Activated CD8-positive, alpha-beta memory T cell treated with anti-CD3 and anti-CD28 coated beads, Interleukin-2, amount 50 U/mL, for 4 hours (primary cell): ENCODE measurements around the gene HDC.

Experiments used
- DNase-seq: peaks from one replicate; pipeline ENCODE4 v3.0.0-alpha.2; 2020

Gene HDC, protein sequence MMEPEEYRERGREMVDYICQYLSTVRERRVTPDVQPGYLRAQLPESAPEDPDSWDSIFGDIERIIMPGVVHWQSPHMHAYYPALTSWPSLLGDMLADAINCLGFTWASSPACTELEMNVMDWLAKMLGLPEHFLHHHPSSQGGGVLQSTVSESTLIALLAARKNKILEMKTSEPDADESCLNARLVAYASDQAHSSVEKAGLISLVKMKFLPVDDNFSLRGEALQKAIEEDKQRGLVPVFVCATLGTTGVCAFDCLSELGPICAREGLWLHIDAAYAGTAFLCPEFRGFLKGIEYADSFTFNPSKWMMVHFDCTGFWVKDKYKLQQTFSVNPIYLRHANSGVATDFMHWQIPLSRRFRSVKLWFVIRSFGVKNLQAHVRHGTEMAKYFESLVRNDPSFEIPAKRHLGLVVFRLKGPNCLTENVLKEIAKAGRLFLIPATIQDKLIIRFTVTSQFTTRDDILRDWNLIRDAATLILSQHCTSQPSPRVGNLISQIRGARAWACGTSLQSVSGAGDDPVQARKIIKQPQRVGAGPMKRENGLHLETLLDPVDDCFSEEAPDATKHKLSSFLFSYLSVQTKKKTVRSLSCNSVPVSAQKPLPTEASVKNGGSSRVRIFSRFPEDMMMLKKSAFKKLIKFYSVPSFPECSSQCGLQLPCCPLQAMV

DNA sequence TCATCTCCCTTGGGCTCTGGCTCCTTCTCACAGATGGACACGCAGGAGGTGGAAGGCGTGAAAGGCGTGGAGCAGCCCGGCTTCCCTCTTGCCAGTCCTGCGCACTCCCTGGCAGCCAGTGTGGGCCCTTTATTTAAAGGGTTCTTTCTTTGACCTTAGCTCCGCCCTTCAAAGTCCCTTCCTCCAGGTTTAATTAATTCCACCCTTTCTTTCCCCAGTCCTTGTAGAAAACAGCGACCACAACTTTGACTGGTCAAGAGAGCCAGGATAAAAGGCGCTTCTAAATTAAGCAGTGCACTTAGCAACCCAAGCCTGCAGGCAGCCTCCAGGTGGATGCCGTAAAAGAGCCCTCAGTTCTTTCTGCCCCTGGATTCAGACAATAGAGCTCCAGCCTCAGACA, at the start of gene HDC:
HDC (minus strand) TSS at position 107 of the 400 bp plus-strand sequence; CDS start at position 4, 103 bp downstream.
- no peak for DNase-seq

DNA sequence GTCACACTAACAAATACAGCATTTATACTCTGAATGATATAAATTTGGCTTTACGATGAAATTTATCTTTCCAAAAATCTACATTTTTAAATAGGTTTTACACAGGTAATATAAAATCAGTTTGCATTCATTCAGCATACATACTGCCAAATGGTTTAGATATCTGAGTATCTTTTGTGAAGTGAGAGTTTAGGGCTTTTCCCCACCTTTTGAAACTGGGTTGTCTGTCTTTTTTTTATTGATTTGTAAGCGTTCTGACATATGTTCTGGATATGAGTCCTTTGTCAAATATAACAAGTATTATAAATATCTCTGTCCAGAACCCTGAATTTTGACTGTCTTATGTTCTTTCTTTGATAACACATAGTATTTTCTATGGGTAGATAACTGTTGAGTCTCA, 47.1 kb upstream of the HDC start:
- DNase-seq, result no peak

DNA sequence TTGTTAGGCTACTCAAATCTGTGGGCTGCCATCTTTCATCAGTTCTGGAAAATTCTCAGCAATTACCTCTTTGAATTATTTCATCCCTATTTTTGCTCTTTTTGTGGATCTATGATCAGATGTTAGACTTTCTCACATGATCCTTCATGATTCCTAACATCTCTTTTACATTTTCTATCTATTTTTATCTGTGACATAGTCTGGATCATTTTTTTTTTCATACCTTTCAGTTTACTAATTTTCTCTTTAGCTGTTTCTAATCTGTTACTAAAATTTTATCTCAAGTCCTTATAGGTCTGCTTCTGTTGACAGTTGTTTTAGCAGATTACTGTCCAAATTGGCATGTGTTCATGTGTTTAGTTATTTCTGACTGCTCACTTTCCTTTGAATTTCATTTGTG, 42.3 kb upstream of the HDC start:
- DNase-seq, result no peak

DNA sequence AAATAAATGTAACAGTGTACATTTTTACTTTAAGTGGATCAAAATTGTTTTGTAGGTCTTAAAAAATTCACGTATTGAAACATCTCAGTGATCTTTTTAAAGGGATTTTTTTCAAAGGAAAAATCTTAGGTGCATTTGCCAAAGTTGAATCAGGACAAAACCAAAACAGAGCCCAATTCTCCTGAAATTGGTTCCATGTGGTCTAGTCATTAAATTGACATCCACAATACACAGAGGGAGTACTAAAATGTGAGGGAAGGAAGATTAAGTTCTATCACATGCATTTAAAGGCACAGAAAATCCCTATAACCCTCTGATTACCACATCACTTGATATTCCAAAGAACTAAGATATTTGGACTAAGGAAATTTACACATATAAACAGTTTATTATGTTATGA, 39.3 kb upstream of the HDC start:
- DNase-seq, result no peak

DNA sequence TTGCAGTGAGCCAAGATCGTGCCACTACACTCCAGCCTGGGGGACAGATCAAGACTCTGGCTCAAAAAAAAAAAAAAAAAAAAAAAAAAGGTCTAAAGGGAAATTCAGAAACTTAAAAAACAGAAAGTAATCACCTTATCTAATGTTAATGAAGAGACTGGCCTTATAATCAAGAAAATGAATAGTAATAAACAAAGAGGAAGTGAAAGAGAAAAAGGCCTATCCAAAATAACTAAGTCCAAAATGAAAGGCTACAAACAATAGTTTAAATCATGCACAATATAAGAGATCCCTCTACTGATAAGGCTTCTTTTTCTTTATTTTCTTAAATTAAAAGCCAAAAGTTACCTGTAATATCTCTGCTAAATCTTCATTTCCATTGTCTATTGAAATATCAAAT, 37.1 kb upstream of the HDC start:
- DNase-seq, result no peak

DNA sequence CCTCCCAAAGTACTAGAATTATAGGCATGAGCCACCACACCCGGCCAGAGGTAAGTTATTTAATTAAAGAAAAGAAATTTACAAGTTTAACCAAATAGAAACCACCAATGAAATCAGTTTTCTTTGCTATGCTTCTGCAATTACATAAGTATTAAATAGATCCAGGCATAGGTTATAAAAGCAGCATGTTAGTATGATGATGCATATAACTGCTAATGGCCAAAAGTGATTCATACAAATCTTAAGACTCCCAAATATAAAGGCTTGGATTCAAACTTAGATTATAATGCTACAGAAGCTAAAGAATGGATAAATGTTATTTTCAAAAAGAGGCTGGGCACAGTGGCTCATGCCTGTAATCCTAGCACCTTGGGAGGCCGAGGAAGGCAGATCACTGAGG, 32.8 kb upstream of the HDC start:
- DNase-seq, result no peak

DNA sequence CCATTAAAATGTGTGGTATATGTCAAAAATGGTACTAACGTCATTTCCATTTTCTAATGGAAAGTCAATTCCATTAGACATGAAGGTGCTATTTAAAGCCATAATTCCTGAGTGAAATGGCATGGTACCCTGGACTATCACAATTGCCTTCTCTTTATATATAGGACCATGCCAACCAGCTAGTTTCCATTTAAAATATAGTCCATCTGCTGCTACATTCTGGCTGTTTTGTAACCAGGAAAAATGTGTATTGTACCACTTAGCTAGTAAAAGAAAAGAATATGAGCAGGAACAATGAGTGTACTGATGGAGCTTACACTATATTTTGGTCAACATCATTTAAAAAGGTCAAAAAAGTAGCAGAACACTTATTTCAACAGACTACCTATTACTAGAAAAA, 30.4 kb upstream of the HDC start:
- DNase-seq, result no peak

DNA sequence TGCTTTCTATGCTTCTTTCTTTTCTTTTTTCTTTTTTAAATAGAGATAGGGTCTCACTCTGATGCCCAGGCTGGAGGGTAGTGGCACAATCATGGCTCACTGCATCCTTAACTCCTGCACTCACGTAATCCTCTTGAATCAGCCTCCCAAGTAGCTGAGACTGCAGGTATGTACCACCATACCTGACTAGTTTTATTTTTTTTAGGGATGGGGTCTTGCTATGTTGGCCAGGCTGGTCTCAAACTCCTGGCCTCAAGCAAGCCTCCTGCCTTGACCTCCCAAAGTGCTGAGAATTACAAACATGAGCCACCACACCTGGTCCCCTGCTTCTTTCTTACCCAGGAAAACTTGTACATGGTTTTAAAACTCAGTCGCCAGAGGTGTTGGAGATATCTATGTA, 24.2 kb upstream of the HDC start:
- no peak for DNase-seq

DNA sequence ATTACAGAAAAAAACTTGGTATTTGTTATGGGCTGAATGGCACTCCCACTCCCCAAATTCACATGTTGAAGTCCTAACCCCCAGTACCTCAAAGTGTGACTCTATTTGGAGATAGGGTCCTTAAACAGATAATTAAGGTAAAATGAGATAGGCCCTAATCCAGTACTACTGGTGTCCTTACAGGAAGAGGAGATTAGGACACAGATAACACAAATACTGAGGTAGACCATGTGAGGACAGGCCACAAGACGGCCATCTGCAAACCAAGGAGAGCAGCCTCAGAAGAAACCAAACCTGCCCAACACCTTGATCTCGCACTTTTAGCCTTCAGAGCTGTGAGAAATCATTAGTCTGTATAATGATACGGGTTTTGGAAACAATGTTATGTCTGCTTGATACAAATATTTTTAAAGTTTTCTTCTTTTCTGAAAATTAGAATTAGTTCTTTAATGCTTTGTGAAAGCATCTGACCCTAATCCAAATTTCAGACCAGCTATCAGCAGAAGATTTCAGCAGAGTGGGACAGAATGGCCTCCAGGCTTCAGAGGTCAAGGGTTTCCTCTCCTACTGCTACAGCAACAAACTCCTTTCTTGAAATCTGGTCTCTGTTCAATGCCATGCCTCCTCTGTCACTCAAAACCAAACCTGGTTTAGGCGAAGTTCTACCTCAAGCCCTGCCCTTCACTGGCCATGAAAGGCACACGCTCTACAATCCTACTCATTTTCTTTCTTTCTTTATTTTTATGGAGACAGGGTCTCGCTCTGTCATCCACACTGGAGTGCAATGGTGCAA, 22.0 kb upstream of the HDC start:
- no peak for DNase-seq

DNA sequence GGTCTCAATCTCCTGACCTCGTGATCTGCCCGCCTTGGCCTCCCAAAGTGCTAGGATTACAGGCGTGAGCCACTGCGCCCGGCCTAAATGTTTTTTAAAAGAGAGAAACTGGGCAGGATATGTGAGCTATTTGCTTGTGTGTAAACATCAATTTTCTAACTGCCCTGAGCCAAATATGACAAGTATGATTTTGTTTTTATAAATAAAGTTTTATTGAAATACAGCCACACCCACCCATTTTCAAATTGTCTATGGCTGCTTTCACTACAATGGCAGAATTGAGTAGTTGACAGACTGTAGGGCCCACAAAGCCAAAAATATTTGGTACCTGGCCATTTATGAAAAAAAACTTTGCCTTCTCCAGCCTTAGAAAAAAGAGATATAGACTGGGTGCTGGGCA, 15.9 kb upstream of the HDC start:
- DNase-seq, result no peak

DNA sequence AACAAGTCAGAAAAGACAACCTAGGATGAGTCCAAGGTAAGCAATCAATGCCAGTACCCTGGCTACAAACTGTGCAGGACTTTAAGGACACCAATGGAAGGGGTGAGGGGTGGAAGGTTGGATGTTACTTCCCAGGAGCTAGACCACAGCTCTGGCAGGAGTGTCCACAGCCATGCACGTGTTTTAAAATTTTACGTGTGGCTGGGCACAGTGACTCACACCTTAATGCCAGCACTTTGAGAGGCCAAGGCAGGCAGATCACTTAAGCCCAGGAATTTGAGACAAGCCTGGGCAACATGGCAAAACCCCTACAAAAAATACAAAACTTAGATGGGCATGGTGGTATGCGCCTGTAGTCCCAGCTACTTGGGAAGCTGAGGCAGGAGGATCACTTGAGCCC, 14.7 kb upstream of the HDC start:
- DNase-seq, result no peak

DNA sequence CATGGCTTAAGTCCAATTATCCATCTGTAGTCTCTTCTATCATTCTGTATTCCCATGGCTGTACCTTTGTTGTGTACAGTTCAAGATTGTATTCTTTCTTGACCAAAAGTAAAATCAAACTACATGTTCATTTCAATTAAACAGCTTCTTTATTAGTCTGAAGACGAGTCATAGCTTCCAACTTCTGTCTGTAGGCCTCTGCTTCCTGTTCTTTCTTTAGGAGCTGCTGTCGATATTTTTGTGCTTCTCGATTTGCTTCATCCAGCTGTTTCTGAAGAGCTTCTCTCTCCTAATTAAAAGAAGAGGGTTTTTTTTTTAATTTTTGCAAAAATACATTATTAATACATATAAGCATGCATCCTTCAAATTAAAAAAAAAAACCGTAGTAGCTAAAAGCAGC, 13.0 kb upstream of the HDC start:
- no peak for DNase-seq

DNA sequence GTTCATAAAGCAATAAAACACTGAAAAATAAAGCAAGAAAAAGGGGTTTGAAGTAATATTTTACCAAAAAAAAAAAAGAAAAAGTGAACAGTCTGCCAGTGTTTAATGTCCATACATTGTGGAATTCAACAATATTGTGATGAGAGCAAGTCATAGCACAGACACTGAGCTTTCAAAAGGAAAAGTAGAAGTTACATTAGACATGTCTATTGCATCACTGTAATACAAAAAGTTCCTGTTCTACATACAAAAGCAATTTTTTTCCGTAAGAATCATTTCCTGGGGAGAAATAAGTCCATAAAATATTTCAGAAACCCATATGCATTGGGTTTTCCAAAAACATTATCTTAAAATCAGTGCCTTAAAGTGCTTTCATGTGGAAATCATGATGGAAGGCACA, 11.8 kb upstream of the HDC start:
- DNase-seq, result no peak

DNA sequence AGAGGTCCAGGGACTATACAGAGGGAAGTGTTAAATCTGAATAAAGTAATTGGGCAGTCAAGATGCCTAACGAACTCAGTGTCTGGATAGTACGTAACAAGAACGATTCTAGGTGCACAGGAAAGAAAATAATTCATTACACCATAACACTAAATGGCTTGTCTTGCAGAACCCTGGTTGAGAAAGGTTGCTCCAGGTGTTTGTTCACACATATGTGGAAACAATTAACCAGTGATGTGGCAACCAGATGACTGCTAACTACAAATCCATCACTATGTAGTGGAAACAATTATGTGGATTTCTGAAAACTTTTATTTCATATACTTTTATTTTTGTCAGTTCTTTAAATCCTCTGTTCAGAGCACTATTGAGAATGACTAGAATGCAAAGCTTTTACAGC, 10.4 kb upstream of the HDC start:
- no peak for DNase-seq

DNA sequence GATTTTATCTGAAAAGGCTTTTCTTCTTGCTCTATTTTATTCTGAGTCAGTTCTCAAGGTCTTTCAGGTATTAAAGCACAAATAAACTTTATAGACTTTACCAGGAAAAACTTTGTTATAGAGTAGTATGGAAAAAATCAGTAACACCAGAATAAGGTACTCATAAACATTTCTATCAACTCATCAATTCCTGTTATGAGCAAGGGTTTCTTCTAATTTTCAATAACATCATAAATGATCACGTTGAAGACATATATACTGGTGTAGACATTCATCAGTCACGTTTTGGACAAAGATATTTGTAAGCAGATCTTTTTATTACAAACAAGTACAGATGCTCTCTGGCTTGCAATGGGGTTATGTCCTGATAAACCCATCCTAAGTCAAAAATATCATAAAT, 9.6 kb upstream of the HDC start:
- DNase-seq, result no peak

DNA sequence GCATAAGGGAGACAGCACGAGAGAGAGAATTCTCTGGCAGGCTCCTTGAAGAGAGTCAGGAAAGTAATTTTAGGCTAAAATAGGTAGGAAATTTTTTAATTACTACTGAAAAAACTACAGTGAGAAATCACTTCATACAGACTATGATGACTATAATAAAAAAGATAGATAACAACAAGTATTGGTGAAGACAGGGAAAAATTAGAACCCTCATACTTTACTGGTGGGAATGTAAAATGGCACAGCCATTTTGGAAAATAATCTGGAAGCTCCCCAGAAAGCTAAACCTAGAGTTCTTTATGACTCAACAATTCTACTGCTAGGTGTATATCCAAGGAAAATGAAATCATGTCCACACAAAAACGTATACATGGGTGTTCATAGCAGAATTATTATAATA, 2.1 kb upstream of the HDC start:
- no peak for DNase-seq

DNA sequence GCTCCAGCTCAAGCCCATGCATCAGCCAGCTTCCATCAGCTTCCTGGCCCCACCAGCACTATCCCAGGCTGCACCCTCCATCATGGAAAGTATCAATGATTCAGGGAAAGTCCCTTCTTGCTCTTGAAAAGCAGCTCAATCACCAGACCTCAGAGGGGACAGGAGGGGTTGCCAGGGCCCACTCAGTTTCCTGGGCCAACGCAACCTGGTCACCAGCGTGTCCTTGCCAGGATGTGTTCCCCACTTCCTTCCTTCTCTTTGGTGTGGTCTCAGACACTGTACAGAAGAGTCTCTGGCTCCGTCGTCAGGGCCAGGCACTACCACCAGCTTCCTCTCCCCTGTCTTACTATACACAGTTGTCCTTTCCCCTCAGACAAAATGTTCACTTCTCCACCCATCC, 3.0 kb downstream of the HDC start:
- peak; percentile 33 for DNase-seq

DNA sequence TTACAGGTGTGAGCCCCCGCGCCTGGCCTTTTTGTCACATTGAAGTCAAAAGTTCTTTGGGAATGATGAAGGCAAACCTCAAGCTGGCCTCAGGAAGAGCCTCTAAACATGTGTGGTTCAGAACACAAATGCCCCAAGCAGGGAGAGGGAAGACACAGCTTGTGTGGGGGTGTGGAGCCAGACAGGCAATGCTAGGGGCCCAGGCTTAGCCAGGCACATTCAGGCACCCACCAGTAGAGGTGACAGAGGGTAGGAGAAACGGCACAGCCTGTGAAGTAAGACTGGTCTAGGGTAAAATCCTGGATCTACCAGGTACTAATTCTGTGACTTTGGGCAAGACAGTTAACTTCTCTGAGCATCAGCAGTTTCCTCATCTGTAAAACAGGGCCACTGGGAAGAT, 3.5 kb downstream of the HDC start:
- no peak for DNase-seq

DNA sequence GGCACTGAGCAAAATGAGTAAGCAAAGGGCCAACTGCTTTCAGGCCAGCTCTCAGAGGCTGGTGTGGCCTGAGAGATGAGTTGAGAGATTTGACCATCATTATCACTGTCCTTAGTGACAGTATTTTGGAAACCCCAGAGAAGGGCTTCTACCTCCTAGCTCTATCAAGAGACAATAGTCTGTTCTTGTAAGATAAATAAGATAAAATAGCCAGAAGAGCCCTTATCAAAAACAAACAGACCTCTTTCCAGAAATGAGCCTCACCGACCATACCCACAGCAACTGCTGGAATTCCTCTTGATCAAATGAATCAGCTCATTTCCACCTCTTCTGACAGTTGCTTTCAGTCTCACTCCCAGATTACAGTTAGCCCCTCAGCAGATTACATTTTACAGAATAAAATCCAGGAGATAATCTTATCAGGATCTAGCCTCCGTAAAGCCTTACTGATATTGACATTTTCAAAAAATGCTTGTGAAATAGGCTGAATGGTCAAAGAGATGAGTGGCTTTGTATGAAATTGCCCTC, 4.5 kb downstream of the HDC start:
- DNase-seq, result no peak

DNA sequence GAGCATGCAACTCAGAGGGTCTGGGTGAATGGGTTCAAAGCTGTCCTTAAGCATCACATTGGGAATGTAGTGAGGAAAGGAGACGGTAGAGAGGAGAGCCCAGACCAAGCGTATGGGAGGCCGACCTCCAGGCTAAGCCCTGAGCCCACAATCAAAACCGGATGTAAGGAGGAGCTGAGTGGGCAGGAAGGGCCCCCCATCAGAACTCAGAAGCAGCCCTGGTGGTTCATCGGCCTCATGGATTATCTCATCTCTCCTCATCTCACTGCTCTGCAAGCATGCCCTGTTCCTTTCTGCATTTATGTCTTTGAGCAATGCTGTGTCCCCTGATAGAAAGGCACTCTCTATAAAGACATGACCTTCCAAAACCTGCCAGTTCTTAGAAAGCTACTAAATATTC, 6.2 kb downstream of the HDC start:
- no peak for DNase-seq

DNA sequence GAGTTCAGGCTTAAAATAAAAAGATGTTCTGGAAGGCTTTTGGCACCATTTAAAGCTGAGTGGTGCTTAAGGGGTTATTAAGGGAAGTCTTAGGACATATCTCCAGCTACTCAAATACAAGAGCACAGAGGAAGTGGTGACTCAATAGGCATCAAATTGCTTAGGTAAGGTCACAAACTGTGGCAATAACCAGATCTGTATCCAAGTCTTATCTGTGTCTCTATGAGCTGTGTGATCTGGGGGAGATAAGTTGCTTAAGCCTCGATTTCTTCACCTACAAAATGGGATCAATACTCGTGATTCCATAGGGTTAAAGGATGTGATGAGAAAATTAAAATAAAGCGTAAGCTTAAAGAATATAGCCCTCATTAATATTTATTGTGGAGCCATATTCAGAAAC, 7.6 kb downstream of the HDC start:
- no peak for DNase-seq

DNA sequence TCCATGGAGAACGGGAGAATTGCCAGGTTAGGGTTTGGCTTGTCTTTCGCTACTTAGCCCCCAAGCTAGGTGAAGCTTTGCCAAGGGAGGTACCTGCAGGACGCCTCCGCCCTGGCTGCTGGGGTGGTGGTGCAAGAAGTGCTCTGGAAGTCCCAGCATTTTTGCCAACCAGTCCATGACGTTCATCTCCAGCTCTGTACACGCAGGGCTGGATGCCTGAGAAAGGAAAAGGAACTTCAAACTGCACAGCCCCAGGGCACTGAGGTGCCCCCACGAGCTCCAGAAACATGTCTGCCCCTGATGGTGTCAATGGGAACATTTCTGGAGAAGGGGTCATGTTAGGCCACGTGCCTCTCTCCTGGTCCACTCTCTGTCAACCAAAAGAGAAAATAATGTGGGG, 8.2 kb downstream of the HDC start:
- DNase-seq, result no peak

DNA sequence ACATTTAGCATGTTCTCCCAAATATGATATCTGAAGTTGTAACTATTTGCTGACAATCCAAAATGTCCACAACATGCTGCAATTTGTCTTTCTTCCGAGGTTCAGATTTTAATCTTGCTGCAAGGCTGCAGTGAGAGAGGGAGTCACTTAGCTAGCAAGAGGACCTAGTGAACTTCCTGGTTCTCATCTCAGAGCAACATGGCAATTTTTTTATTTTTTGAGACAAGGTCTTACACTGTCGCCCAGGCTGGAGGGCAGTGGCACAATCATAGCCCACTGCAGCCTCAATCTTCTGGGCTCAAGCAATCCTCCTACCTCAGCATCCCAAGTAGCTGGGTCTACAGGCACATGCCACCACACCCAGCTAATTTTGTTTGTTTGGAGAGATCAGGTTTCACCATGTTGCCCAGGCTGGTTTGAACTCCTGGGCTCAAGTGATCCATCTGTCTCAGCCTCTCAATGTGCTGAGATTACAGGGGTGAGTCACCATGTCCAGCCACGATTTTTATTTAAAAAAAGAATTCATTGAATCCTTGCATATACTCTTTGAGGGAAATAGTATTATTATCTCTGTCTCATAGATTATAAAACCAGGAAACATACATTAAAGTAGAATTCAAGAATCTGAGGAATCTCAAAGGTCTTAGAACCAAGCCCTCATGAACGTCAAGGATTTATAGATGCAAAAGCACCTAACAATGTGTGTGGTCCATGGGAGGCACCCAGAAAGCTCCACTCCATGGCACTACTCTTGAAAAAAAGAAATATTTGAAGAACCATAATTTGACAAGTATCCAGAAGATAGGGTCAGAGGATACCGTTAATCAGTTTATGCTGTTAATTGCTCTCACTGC, 9.1 kb downstream of the HDC start:
- no peak for DNase-seq
